Amniotic epithelial cell (primary cell): ENCODE measurements around the gene ZBTB7B.
"Not testable (repeated sequence)": the region's sequence is repeated elsewhere in the genome, so short reads cannot be mapped to it uniquely, and the experiment has no call there.

Experiments used
- DNase-seq: peaks from one replicate; pipeline ENCODE4 v3.0.0-alpha.2; 2010; ENCODE audit warnings: low read depth

The ZBTB7B gene

GRCh38 chr1:154968731-154969130 lies 33.9 kb upstream of the ZBTB7B start:
- DNase-seq = no peak

GRCh38 chr1:154969246-154969645 lies 33.4 kb upstream of the ZBTB7B start:
- no peak for DNase-seq

- DNase-seq = no peak
Observed at GRCh38 chr1:154969860-154970452, 32.6 kb upstream of the ZBTB7B start.

DNA sequence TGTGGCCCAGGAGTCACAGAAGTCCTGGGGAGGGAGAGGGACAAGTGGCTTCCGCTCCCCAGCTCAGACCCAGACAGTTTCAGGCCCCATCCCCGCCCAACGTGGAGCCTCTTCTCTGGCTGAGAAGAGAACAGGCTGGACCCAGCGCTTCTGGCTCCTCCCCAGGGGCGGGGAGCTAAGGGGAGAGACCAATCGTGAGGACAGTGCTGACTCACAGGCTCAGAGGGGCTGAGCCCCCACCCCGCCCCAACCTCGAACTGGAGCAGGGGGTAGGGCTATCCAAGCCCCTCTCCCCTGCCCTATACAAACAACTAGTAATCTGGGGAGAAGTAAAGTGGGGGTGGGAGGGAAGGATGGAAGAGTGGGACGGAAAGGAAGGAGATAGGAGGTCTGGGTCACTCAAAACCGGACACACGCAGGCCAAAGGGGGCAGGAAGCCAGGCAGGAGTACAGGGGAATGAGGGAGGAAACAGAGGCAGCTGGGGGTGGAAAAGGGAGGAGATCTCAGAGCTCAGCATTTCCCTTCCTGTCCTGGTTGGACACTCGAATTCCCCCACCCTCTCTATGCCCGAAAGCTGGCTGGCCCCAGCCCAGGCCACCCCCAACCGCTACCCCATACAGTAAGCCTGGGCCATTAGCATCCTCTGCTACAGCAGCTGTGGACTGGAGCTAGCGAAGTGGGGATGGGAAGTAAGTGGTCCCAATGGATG lies 31.8 kb upstream of the ZBTB7B start, which contains the start of gene SHC1:
TSS of gene SHC1 (minus strand) at position 117 of the 710 bp plus-strand sequence. CDS start 221 bp downstream, outside the sequence.
- peak; percentile 86 for DNase-seq

DNA sequence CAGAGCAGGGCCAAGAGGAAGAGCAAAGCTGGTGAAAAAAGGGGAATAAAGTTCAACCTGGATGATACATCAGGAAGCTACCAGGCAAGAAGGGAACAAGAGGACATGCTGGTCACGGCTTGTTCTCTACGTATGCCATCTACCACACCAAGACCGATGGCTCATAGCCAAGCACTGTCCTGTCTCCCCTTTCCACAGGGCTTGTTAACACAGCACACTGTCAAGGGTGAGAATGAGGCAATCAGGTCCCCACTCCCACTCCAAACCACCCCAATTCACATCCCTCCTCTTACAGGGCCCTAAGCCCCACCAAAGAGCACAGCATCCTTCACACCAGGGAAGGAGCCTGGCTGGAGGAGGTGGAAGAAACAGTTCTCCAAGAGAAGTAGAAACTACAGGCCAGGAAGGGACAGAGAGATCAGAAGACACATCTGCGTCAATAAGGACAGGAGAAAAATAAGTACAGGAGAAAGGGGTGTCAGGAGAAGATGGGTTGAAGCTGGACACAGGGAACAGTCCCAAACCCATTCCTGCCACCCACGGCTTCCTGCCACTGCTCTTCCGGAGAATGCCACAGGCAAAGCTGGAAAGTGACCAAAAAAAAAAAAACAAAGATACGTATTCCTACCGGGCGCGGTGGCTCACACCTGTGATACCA lies 31.1 kb upstream of the ZBTB7B start:
- no peak for DNase-seq

DNA sequence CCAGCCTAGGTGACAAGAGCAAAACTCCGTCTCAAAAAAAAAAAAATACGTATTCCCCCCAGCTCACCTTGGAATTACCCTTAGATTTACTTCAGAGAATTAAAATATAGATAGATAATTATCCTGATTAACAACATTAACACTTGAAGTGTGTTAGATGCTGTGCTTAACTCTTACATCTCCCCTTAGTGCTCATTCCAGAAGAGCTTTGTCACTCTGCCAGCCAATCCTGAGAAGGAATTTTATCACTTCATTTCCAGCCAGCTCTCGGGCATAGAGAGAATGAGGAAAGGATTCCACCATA lies 30.4 kb upstream of the ZBTB7B start:
- no peak for DNase-seq

GRCh38 chr1:154972517-154973343 lies 29.9 kb upstream of the ZBTB7B start:
- DNase-seq = peak; percentile 94

- DNase-seq = peak; percentile 95
Observed at GRCh38 chr1:154973344-154974101, 29.1 kb upstream of the ZBTB7B start.

GRCh38 chr1:154974102-154974807 lies 28.3 kb upstream of the ZBTB7B start, which contains the start of gene CKS1B:
CKS1B (plus strand) TSS chr1:154974681; CDS start chr1:154974746, 65 bp downstream.
- DNase-seq = peak; percentile 100

GRCh38 chr1:154974808-154975408 lies 27.7 kb upstream of the ZBTB7B start:
- peak; percentile 84 for DNase-seq

- peak; percentile 52 for DNase-seq
Observed at GRCh38 chr1:154975409-154976059, 27.1 kb upstream of the ZBTB7B start.

DNA sequence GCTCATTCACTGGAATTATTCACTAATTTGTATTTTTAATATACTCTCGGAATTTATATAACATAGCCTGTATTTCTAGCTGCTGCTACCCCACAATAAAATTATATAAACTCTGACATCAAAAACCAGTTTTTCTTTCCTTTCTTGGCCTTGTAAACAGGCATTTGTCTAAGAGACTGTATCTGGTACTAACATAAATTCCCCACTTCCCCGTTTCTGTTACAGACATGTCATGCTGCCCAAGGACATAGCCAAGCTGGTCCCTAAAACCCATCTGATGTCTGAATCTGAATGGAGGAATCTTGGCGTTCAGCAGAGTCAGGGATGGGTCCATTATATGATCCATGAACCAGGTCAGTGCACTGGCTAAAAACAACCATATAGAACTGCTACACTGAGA lies 24.8 kb upstream of the ZBTB7B start:
- not testable (repeated sequence) for DNase-seq

DNA sequence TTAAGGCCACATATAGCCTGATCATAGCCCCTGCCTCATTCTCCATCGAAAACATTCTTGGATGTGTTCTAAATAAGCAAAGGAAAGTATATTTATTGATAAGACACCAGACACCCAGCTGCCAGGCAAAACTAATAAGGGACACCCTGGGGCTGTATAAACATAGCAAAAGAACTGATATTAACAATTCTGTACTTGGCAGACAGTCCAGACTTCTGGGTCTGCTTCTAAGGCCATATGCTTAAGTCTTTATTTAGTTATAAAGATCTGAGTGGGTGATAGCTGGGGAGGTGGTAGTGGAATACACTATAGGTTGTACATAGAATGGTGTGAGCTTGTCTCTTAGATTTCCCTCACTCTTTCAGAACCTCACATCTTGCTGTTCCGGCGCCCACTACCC lies 24.2 kb upstream of the ZBTB7B start:
- DNase-seq = no peak

DNA sequence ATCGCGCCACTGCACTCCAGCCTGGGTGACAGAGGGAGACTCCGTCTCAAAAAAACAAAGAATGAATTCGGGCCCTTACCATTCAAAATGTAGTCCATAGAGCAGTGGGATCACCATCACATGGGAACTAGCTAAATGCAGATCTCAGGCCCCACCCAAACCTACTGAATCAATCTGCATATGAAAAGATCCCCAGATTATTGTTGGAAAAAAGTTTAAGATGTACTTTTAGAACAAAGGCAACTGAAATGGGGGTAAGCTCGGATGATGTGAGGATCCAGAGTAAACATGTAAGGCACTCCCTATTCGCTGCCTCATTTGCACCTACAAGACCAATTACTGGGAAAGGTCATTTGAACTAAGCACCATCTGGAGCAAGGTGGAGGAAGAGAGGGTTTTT lies 20.3 kb upstream of the ZBTB7B start:
- no peak for DNase-seq

DNA sequence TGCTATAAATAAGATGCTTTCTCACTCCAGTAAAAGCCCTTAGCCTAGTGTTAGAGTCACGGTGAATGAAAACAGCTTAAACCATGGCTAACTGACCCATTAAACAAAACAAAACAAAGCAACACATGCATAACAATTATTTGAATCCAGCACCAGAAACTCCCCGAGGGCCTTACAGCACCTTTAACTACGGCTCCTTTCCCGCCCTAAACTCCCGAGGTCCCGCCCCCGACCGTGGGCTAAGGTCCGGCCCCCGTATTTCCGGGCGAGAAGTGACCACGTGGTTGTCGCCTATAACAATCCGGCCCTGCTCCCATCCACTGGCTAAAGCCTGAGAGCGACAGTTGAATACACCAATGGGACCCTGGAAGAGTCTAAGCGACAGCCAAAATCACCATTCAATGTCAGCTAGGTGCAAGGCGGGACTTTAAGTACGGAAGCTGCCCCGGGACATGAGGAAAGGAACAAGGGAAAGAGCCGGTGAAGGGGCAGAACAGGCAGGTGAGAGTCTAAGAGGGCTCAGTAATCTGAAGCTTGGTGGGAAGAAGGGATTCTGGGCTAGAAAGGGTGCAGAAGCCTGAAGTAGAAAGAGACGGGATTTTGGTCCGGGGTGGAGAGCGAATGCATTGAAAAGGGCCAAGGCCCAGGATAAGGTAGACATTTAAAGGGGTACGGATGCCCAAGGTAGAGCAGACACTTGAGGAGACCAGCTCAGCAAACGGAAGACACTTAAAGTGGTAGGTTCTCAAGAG lies 19.5 kb upstream of the ZBTB7B start, which contains the start of gene FLAD1:
TSS of gene FLAD1 (plus strand) at position 448 of the 752 bp plus-strand sequence. CDS start 351 bp downstream, outside the sequence.
- peak; percentile 100 for DNase-seq

GRCh38 chr1:154983776-154984466 lies 18.7 kb upstream of the ZBTB7B start:
- DNase-seq = no peak

DNA sequence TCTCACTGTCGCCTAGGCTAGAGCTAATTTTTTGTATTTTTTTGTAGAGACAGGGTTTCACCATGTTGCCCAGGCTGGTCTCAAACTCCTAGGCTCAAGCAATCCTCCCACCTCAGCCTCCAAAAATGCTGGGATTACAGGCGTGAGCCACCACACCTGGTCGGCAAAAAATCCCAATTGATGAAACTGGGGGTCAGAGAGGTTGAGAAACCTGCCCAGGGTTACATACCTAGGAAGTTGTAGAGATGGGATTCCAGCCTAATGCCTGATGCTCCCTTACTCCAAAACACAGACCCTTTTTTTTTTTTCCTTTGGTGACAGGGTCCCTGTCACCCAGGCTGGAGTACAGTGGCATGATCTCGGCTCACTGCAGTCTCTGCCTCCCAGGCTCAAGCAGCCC lies 15.9 kb upstream of the ZBTB7B start:
- DNase-seq = not testable (repeated sequence)

DNA sequence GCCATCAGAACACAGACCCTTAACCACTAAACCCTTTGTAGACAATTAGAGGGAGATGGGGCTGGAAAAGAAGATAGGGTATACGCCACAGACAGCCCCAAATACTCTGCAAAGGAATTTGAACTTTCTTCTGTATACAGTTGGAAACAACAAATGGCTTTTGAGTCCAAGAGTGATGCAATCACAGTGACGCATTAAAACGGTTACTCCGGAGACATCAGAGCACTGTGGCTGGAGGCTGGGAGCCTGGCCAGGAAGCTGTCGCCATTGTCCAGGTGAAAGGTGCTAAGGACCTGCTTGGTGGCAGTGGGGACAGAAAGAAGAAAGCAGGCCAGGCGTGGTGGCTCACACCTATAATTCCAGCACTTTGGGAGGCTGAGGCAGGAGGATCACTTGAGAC lies 15.3 kb upstream of the ZBTB7B start:
- DNase-seq = peak; percentile 31
